ENCODE results near the gene IL10RB. TPM values are rescaled to one million over a fixed set of nuclear protein-coding genes. Genes with fewer than 3 reads are reported as not detected.

IL10RB gene
- total RNA-seq, 4 donors from 2014 or later: 20.5 to 53.1 (median 21.4) TPM

GRCh38 chr21:33299181-33299752, 33.1 kb downstream of the IL10RB start:
- no peak for DNase-seq
- H3K27me3 ChIP-seq: no peaks in the 10 kb centered on the region
- intact Hi-C loops (cut with DNase I): no loop called here
- no peaks in the 10 kb centered on the region for H3K9me3 ChIP-seq
- peaks cover 0 to 16% of the 10 kb centered on the region in 2 donors for H3K4me1 ChIP-seq
- TF ChIP-seq POLR2A (IDR thresholded peaks at IDR 0.05) (no peak), CTCF (IDR thresholded peaks at IDR 0.05) (no peak)
- 74 to 78% methylated on average over 5 of the region's 5 CpGs for WGBS, 2 donors
- H3K36me3 ChIP-seq: no peaks in the 10 kb centered on the region
- no peak overlapping the region for H3K4me3 ChIP-seq (replicated peaks in 1 of 3)
- no peak overlapping the region for H3K27ac ChIP-seq

GRCh38 chr21:33300701-33301631, 34.8 kb downstream of the IL10RB start:
- H3K9me3 ChIP-seq: no peaks in the 10 kb centered on the region
- peaks cover 0 to 13% of the 10 kb centered on the region in 2 donors for H3K4me1 ChIP-seq
- H3K36me3 ChIP-seq: no peaks in the 10 kb centered on the region
- WGBS, 2 donors: 38 to 43% methylated on average over 10 of the region's 10 CpGs
- no peak for DNase-seq
- no peaks in the 10 kb centered on the region for H3K27me3 ChIP-seq
- H3K27ac ChIP-seq: peak overlapping the region; percentile 29 to 47 (median 38)
- TF ChIP-seq POLR2A (IDR thresholded peaks at IDR 0.05) (no peak), CTCF (IDR thresholded peaks at IDR 0.05) (no peak)
- no peak overlapping the region for H3K4me3 ChIP-seq (replicated peaks in 1 of 3)
- intact Hi-C loops (cut with DNase I): no loop called here

GRCh38 chr21:33301632-33302002, 35.5 kb downstream of the IL10RB start:
- Histone ChIP-seq H3K4me1 (peaks cover 0 to 13% of the 10 kb centered on the region in 2 donors), H3K9me3 (no peaks in the 10 kb centered on the region), H3K4me3 (replicated peaks in 1 of 3) (no peak overlapping the region), H3K27ac (peak overlapping the region in 2 of 3 donors; percentile 29 to 38), H3K27me3 (no peaks in the 10 kb centered on the region), H3K36me3 (no peaks in the 10 kb centered on the region)
- DNase-seq: no peak
- no peak for TF ChIP-seq CTCF (IDR thresholded peaks at IDR 0.05)
- TF ChIP-seq POLR2A (IDR thresholded peaks at IDR 0.05): no peak
- WGBS, 2 donors: 70 to 93% methylated on average over 2 of the region's 2 CpGs
- intact Hi-C loops (cut with DNase I): no loop called here

GRCh38 chr21:33302055-33302454, 35.9 kb downstream of the IL10RB start:
- 91 to 96% methylated on average over 7 of the region's 7 CpGs for WGBS, 2 donors
- Histone ChIP-seq H3K9me3 (no peaks in the 10 kb centered on the region), H3K4me1 (peaks cover 0 to 13% of the 10 kb centered on the region in 2 donors), H3K4me3 (replicated peaks in 1 of 3) (no peak overlapping the region), H3K36me3 (no peaks in the 10 kb centered on the region), H3K27me3 (no peaks in the 10 kb centered on the region), H3K27ac (peak overlapping the region in 1 of 3 donors; percentile 38)
- TF ChIP-seq CTCF (IDR thresholded peaks at IDR 0.05): no peak
- TF ChIP-seq POLR2A (IDR thresholded peaks at IDR 0.05): no peak
- intact Hi-C loops (cut with DNase I): no loop called here
- no peak for DNase-seq

- DNase-seq: no peak
- TF ChIP-seq CTCF (IDR thresholded peaks at IDR 0.05): no peak
- Histone ChIP-seq H3K4me3 (replicated peaks in 1 of 3) (no peak overlapping the region), H3K27me3 (no peaks in the 10 kb centered on the region), H3K9me3 (no peaks in the 10 kb centered on the region), H3K36me3 (no peaks in the 10 kb centered on the region), H3K27ac (no peak overlapping the region), H3K4me1 (peaks cover 0 to 13% of the 10 kb centered on the region in 2 donors)
- 89 to 94% methylated on average over 7 of the region's 7 CpGs for WGBS, 2 donors
- intact Hi-C loops (cut with DNase I): no loop called here
These were observed 36.6 kb downstream of the IL10RB start for GRCh38 chr21:33302796-33303195.
